Right lobe of liver (tissue), 4 donors: ENCODE data around the gene FBXL13.

ENCODE experiments used
- CTCF ChIP-seq, 4 donors: fragments of 200-600 bp in 3 of 4; fragments of 450-650 bp in 1 of 4; IDR thresholded peaks; one replicate each; pipeline versions ENCODE4 v1.5.1 to v1.8.0; 2016 to 2022; ENCODE audit warnings: antibody characterized with exemption in 4 of 4, mild to moderate bottlenecking in 2 of 4
- POLR2A ChIP-seq: fragments of 450-650 bp; IDR thresholded peaks from one replicate; pipeline ENCODE4 v1.6.1; 2017; ENCODE audit warnings: antibody characterized with exemption, mild to moderate bottlenecking
- donor health status: DM: no; HTN: no; CAD: no.
- donor health status: DM: no; HTN: no; CAD: no.
- donor health status: DM: no; HTN: yes; CAD: no.

GRCh38 chr7:102897856-102898531, 176.6 kb downstream of the FBXL13 start:
- TF ChIP-seq CTCF (IDR thresholded peaks at IDR 0.05) (no peak), POLR2A (no peak)
